Loucy (cell line): ENCODE measurements around the gene OGN.

Experiments
- H2AFZ ChIP-seq: fragments of 200-600 bp; sonication (generic); 2 replicates; pipeline ENCODE4 v1.6.0; 2016; ENCODE audit warnings: antibody characterized with exemption, mild to moderate bottlenecking, low read length, moderate library complexity
- H3F3A ChIP-seq: fragments of 200-600 bp; 2 replicates; pipeline ENCODE4 v1.6.0; 2016; ENCODE audit warnings: antibody characterized with exemption, low read depth, mild to moderate bottlenecking
- H3K27me3 ChIP-seq: fragments of 200-600 bp; sonication (generic); 2 replicates; pipeline ENCODE4 v1.6.1; 2014; ENCODE audit warnings: low read length, mild to moderate bottlenecking; ENCODE audit not compliant: insufficient read depth, poor library complexity, severe bottlenecking
- H3K36me3 ChIP-seq: fragments of 200-600 bp; sonication (generic); 2 replicates; pipeline ENCODE4 v1.6.1; 2016; ENCODE audit warnings: low read length; ENCODE audit not compliant: insufficient read depth
- H3K4me1 ChIP-seq: fragments of 200-600 bp; sonication (generic); 2 replicates; pipeline ENCODE4 v1.5.1; 2014; ENCODE audit warnings: low read length, mild to moderate bottlenecking; ENCODE audit not compliant: insufficient read depth, poor library complexity, severe bottlenecking
- H3K4me2 ChIP-seq: fragments of 200-600 bp; sonication (generic); 2 replicates; pipeline ENCODE4 v1.6.0; 2014; ENCODE audit warnings: antibody characterized with exemption, low read length, low read depth, mild to moderate bottlenecking; ENCODE audit not compliant: poor library complexity, severe bottlenecking
- H3K4me3 ChIP-seq: fragments of 200-600 bp; sonication (generic); 2 replicates; pipeline ENCODE4 v1.5.1; 2014; ENCODE audit warnings: low read length, mild to moderate bottlenecking, mixed read lengths; ENCODE audit not compliant: poor library complexity, severe bottlenecking
- H3K79me2 ChIP-seq: fragments of 200-600 bp; sonication (generic); 2 replicates; pipeline ENCODE4 v1.6.1; 2014; ENCODE audit warnings: low read length; ENCODE audit not compliant: insufficient read depth
- H3K9ac ChIP-seq: fragments of 200-600 bp; sonication (generic); 2 replicates; pipeline ENCODE4 v1.6.0; 2014; ENCODE audit warnings: mild to moderate bottlenecking, low read depth, low read length, moderate library complexity; ENCODE audit not compliant: poor library complexity, severe bottlenecking
- H3K9me2 ChIP-seq: fragments of 200-600 bp; sonication (generic); replicated peaks from 2 replicates; pipeline ENCODE4 v1.6.1; 2016; ENCODE audit warnings: low read depth, low read length, mixed read lengths
- H3K9me3 ChIP-seq: fragments of 200-600 bp; sonication (generic); 2 replicates; pipeline ENCODE4 v1.6.1; 2014; ENCODE audit warnings: mild to moderate bottlenecking, antibody characterized with exemption, low read length, low read depth; ENCODE audit not compliant: insufficient read depth
- H4K20me1 ChIP-seq: fragments of 200-600 bp; sonication (generic); 2 replicates; pipeline ENCODE4 v1.6.0; 2014; ENCODE audit warnings: antibody characterized with exemption, low read length, mild to moderate bottlenecking; ENCODE audit not compliant: insufficient read depth, poor library complexity, severe bottlenecking
- EZH2phosphoT487 ChIP-seq: fragments of 200-600 bp; IDR thresholded peaks from 2 replicates; pipeline ENCODE4 v1.6.1; 2018; ENCODE audit warnings: antibody characterized with exemption, mild to moderate bottlenecking, moderate library complexity, borderline replicate concordance
- TF ChIP-seq, protein P1 (sequence below): fragments of 200-600 bp; sonication (generic); conservative IDR thresholded peaks from 2 replicates; pipeline ENCODE4 v1.5.1; 2014; ENCODE audit warnings: mild to moderate bottlenecking, antibody characterized with exemption, low read length

The OGN gene

DNA sequence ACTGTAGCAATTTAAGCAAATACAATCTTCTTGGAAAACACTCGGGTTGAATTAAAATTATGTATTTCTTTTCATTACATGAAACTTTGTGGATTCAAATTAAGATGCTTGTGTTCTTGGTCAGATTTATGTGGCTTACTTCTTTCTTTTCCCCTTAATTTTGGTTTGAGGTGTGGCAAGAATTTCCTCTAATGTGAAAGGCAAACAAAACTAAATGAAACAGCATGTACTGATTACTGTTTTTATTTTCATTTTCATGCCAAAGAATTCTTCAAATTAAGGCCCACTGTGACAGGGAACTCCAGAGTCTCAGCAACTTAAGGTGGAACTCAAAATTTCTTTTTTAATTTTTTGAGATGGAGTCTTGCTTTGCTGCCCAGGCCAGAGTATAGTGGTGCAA lies 20.0 kb upstream of the OGN start, which contains the start of gene OMD:
OMD (minus strand) TSS at position 132 of the 400 bp plus-strand sequence. CDS start 6,913 bp downstream, outside the sequence.
- Histone ChIP-seq H3F3A (no peaks in the 10 kb centered on the region), H2AFZ (no peak within 1 kb of the TSS), H3K4me1 (no peaks in the 10 kb centered on the region), H4K20me1 (no peaks in the 10 kb centered on the region), H3K27me3 (no peaks in the 10 kb centered on the region), H3K9ac (no peak within 1 kb of the TSS), H3K4me2 (no peak within 1 kb of the TSS), H3K79me2 (no peaks in the 10 kb centered on the region), H3K4me3 (no peak within 1 kb of the TSS), H3K36me3 (no peaks in the 10 kb centered on the region), H3K9me3 (no peaks in the 10 kb centered on the region), H3K9me2 (no peaks in the 10 kb centered on the region)
- TF ChIP-seq, protein P1, sequence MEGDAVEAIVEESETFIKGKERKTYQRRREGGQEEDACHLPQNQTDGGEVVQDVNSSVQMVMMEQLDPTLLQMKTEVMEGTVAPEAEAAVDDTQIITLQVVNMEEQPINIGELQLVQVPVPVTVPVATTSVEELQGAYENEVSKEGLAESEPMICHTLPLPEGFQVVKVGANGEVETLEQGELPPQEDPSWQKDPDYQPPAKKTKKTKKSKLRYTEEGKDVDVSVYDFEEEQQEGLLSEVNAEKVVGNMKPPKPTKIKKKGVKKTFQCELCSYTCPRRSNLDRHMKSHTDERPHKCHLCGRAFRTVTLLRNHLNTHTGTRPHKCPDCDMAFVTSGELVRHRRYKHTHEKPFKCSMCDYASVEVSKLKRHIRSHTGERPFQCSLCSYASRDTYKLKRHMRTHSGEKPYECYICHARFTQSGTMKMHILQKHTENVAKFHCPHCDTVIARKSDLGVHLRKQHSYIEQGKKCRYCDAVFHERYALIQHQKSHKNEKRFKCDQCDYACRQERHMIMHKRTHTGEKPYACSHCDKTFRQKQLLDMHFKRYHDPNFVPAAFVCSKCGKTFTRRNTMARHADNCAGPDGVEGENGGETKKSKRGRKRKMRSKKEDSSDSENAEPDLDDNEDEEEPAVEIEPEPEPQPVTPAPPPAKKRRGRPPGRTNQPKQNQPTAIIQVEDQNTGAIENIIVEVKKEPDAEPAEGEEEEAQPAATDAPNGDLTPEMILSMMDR, result no peak
- TF ChIP-seq EZH2phosphoT487, result no peak

DNA sequence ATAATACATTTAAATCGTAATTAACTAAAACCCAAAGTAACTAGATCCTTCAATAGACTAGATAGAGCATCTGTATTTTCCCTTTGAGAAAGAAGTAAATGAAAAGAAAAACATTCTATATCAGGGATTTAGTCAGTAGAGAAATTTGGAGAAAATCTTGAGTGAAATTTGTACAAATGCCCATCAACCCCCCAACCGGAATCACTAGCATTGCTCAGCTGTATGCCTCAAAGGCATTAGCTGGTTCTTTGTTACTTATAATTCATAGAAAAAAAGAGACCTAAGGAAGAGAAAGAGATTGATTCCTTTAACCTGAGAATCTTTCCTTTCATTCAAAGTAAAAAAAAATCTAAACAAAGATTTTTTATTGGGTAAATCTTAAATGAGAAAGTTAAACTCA lies 19.2 kb upstream of the OGN start:
- H3K27me3 ChIP-seq, result no peaks in the 10 kb centered on the region
- no peak overlapping the region for H3K4me3 ChIP-seq
- no peaks in the 10 kb centered on the region for H3K36me3 ChIP-seq
- no peaks in the 10 kb centered on the region for H4K20me1 ChIP-seq
- H3K9ac ChIP-seq, result no peak overlapping the region
- H3K79me2 ChIP-seq, result no peaks in the 10 kb centered on the region
- H2AFZ ChIP-seq, result no peak overlapping the region
- no peaks in the 10 kb centered on the region for H3K4me1 ChIP-seq
- TF ChIP-seq, protein P1, result no peak
- TF ChIP-seq EZH2phosphoT487, result no peak
- H3F3A ChIP-seq, result no peaks in the 10 kb centered on the region
- H3K9me2 ChIP-seq, result no peaks in the 10 kb centered on the region
- no peaks in the 10 kb centered on the region for H3K9me3 ChIP-seq
- H3K4me2 ChIP-seq, result no peak overlapping the region

DNA sequence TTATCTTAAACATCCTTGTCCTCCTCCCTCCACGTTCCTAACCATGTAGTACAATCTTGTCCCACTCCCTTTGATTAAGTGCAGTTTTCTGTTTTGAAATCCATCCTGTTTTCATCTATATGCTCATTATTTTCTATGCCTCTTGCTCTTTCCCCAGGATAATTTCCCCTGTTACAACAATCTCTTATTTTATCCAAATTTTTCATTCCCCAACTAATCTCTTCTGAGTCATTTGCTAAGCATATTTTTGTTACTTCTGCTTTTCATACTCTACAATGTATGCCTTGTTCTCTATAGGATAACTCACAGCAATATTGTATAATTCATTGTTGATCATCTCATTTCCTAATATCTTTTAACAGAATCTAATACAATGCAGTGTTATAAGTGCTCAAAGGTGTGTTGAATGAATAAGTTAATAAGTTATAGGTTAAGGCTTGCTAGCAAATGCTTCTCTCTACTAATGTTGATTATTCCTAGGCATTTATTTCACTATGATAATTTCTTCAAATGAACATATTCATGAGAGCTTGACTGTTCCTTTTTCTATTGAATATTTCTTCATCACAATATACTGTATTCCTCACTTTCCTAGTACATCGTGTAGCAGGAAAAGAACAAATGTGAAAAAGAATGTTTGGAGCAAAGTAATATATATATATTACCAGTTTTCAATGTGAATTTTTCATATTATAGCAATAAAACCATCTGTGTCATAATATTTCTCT lies 18.4 kb upstream of the OGN start:
- Histone ChIP-seq H3K4me2 (no peak overlapping the region), H3K4me3 (no peak overlapping the region)

More for the DNA sequence above, 18.4 kb upstream of the OGN start:
- TF ChIP-seq, protein P1, result no peak
- TF ChIP-seq EZH2phosphoT487, result no peak
- Histone ChIP-seq H3K27me3 (no peaks in the 10 kb centered on the region), H3K4me1 (no peaks in the 10 kb centered on the region), H2AFZ (no peak overlapping the region), H3K9me2 (no peaks in the 10 kb centered on the region), H3F3A (no peaks in the 10 kb centered on the region), H3K36me3 (no peaks in the 10 kb centered on the region), H4K20me1 (no peaks in the 10 kb centered on the region), H3K9me3 (no peaks in the 10 kb centered on the region), H3K9ac (no peak overlapping the region), H3K79me2 (no peaks in the 10 kb centered on the region)
